Inferior parietal cortex (tissue), 1 donor: ENCODE results near the gene GP5.

Experiments used
- DNase-seq: peaks from one replicate; pipeline ENCODE4 v3.0.0-alpha.2; 2016; ENCODE audit errors: extremely low spot score

GP5 gene

GRCh38 chr3:194396859-194397756 is 2.0 kb downstream of the GP5 start:
- no peak for DNase-seq

DNA sequence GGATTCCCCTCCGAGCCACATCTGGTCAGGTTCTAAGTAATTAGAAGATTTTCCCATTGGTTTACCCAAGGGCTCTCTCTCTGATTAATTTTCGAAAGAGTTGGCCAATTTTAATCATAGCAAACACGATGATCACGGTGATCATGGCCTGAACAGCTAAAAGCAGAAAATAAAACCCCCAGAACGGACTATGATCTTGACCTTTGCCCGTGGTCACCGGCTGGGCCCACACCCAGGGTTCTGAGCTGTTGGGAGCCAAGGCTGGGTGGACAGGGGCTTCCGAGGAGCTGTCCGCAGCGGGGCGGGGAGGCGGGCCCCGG is 2.6 kb downstream of the GP5 start:
- no peak for DNase-seq

DNA sequence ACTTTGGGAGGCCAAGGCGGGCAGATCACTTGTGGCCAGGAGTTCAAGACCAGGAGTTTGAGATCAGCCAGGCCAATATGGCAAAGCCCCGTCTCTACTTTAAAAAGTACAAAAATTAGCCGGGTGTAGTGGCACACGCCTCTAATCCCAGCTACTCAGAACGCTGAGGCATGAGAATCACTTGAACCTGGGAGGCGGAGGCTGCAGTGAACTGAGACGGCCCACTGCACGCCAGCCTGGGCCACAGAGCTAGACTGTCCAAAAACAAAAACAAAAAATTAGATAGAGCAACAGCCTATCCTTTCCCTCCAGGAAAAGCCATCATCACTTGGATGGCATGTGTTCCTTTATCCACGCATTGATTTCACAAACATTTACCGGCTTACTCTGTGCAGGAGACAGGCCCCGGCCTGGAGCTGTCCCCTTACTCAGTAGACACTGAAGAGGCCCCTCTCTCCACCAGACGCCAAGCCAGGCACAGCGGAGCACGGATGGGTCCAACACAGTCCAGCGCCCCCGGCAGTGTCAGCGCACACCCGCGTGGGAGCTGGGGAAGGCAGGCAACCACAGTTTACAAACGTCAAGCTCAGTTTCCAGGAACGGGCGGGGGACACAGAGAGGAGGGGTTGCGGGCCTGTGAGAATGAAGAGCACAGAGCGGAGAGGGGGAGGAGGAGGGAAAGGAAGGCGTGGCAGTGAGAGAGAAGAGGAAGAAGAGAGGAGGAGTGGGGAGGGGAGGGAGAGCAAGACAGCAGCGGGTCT is 3.1 kb downstream of the GP5 start:
- no peak for DNase-seq

GRCh38 chr3:194395212-194395611 is 3.9 kb downstream of the GP5 start:
- DNase-seq: no peak

- DNase-seq: no peak
Observed at GRCh38 chr3:194392576-194392975, 6.5 kb downstream of the GP5 start.

GRCh38 chr3:194390835-194391234 is 8.2 kb downstream of the GP5 start:
- DNase-seq: no peak

GRCh38 chr3:194389269-194389668 is 9.8 kb downstream of the GP5 start:
- no peak for DNase-seq

DNA sequence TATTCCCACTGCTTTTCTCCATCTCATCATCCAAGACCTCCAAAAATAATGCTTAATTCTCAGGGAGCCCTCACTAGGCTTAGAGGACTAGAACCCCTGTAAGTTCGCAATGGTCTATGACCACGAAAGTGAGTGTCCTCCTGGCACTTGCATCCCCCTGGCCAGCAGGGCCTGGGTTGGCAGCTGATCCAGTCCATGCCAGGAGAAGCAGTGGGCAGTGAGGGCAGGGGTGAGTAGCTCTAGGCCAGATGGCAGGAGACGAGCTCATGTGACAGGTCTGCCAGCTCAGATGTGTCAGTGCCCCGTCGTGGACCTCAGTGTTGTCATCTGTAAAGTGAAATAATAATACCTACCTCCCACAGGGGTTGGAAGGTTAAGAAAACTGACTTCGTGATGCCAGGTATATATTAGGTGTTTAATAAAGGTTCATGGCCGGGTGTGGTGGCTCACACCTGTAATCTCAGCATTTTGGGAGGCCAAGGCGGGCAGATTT is 11.1 kb downstream of the GP5 start:
- DNase-seq: no peak

- no peak for DNase-seq
Observed at GRCh38 chr3:194387276-194387675, 11.8 kb downstream of the GP5 start.

DNA sequence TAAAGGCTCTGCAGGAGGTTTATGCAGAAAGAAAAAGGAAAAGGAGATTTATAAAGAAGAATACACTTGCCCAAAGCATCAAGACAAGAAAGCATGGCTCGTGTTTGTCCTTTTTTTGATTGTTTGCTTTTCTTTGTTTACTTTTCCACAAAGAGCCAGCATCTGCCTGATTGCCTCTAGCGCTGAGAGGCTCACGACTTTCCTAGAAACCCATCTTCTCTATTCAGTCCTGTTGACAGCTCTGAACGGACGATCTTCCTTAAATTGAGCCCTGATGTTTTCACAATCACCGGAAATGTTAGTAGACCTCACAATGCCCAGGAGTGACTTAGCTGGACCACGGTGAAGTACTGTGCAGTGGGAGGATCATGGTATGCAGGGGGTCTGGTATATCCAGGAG is 12.4 kb downstream of the GP5 start:
- DNase-seq: no peak

DNA sequence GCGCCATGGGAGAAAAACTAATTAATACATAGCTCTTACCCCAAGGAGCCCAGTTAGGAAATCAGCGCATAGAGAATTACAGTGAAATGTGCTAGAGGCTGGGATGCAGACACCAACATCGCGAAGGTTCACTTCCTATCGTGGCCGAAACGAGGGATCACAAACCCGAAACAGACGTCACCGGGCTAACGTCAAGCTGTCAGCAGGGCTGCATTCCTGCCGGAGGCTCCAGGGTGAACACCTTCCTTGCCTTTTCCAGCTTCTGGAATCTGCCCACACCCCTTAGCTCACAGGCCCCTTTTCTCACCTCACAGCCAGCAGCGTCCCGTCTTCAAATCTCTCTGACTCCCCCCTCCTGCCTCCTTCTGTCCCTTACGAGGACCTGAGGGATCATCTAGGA is 13.0 kb downstream of the GP5 start:
- no peak for DNase-seq

GRCh38 chr3:194384569-194385001 is 14.5 kb downstream of the GP5 start:
- no peak for DNase-seq

DNA sequence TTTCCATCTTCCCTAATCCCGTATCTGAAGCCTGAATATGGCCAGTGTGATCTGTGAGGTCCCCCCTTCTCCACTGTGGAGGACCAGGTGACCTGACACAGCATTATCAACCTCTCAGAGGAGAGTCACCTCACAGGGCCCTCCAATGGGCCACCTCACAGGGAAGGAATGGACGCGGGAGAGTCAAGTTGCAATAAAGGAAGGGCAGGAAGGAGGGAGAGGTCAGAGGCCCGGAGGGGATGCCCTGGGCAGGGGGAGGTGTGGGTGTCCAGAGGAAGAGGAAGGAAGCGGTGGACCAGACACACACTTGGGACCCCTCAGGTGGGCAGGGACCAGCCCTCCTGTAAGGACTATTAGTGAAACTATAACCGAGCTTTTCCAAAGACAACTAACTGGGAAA is 14.9 kb downstream of the GP5 start:
- DNase-seq: no peak

- no peak for DNase-seq
Observed at GRCh38 chr3:194383276-194383940, 15.7 kb downstream of the GP5 start.

- no peak for DNase-seq
Observed at GRCh38 chr3:194382892-194383223, 16.2 kb downstream of the GP5 start.

DNA sequence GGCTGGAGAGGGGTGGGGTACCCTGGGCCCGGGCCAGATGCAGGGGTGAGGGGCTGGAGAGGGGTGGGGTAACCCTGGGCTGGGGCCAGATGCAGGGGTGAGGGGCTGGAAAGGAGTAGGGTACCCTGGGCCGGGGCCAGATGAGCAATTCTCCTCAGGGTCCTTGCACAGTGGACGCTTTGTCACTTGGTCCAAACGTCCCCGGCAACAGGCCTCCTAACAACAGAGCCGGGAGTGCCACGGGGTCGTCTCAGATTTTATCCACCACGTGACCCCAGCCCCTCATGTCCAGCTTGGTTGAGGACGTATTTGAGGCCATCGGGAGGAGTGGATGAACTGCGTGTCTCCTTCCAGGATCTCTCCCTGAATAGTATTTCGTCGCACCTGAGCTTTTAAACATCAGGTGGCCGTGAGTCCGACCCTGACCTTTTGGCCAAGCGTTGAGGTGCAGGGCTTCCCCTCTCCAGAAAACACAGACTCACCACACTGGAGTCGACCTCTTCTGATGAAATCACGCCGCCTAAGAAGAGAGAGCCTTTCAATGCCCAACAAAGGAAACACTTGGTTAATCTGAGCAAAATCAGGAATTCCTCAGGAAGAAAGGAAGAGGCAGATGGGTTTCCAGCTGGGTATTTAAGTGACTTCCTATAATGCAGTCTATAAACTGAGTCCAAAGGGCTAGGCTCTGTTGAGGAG is 16.7 kb downstream of the GP5 start:
- no peak for DNase-seq

- DNase-seq: no peak
Observed at GRCh38 chr3:194381460-194381875, 17.6 kb downstream of the GP5 start.

GRCh38 chr3:194380326-194380725 is 18.7 kb downstream of the GP5 start:
- no peak for DNase-seq

DNA sequence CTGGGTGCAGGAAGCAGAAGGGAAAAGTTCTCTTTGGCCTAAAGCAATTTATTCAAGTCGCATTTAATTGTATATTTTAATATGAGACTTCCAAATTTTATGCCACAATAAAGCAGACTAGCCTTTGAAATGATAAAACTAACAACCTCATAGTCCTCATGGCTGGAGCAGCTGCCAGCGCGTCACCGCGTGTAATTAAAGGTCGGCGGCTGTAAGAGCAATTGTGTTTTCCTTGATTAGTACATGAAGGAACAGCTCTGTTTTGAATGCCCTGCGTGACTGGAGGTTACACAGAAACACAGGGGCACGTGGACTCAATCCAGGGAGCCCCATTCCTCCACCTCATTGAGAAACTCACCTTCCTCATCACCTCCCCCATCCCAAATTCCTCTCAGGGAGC is 19.4 kb downstream of the GP5 start:
- no peak for DNase-seq

GRCh38 chr3:194379231-194379630 is 19.8 kb downstream of the GP5 start:
- no peak for DNase-seq

GRCh38 chr3:194377708-194378107 is 21.4 kb downstream of the GP5 start:
- no peak for DNase-seq

DNA sequence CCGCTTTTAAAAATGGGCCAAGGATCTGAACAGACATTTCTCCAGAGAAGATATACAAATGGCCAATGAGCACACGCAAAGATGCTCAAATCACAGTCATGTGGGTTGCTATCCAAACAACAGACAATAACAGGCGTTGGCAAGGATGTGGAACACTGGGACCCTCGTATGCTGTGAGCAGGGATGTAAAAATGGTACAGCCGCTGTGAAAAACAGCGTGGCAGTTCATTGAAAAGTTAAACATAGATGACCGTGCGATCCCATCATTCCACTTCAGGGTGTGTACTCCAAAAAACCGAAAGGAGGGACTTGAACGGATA is 22.9 kb downstream of the GP5 start:
- DNase-seq: no peak
